PC-9 (cell line): ENCODE data around the gene IFT122. TPM values are rescaled to one million over a fixed set of nuclear protein-coding genes. Genes with fewer than 3 reads are reported as not detected.
"Not testable (repeated sequence)": the region's sequence is repeated elsewhere in the genome, so short reads cannot be mapped to it uniquely, and the experiment has no call there.

Experiments
- BruUV-seq: library from RNA; stranded (reverse); fragments of 400-500 nt; replicated peaks from 2 replicates; lab custom pipeline; 2021; lab: Mats Ljungman, UMichigan
- CTCF ChIA-PET: fragments of 300-600 bp; sonication (Branson Sonifier 250); formaldehyde crosslinking; loops from one replicate; lab custom pipeline; 2022; ENCODE audit warnings: antibody characterized with exemption; lab: Charles Lee
- POLR2A ChIA-PET: fragments of 300-600 bp; sonication (Branson Sonifier 250); formaldehyde crosslinking; loops from one replicate; lab custom pipeline; 2022; ENCODE audit warnings: antibody characterized with exemption; ENCODE audit not compliant: unreplicated experiment; lab: Charles Lee
- DNase-seq, 2 experiments: peaks; one replicate each; pipeline versions ENCODE4 v3.0.0 to v3.0.0-alpha.2; 2015 to 2022; ENCODE audit warnings: mixed read lengths in 1 of 2
- H2AFZ ChIP-seq: fragments of 200-600 bp; sonication (generic); 2 replicates; pipeline ENCODE4 v1.8.1; 2017; ENCODE audit warnings: antibody characterized with exemption
- H3F3A ChIP-seq: fragments of 200-600 bp; sonication (generic); 2 replicates; pipeline ENCODE4 v1.8.1; 2017; ENCODE audit warnings: antibody characterized with exemption, mild to moderate bottlenecking, low read depth; ENCODE audit not compliant: insufficient read depth
- H3K27ac ChIP-seq: fragments of 200-600 bp; sonication (generic); 2 replicates; pipeline ENCODE4 v1.6.1; 2016; ENCODE audit warnings: mixed run types
- H3K27me3 ChIP-seq: fragments of 200-600 bp; sonication (generic); 2 replicates; pipeline ENCODE4 v1.6.1; 2016; ENCODE audit warnings: low read depth, mixed run types; ENCODE audit not compliant: insufficient read depth
- H3K36me3 ChIP-seq: fragments of 200-600 bp; sonication (generic); 2 replicates; pipeline ENCODE4 v1.6.1; 2016; ENCODE audit warnings: low read depth, mixed run types
- H3K4me1 ChIP-seq: fragments of 200-600 bp; sonication (generic); replicated peaks from 2 replicates; pipeline ENCODE4 v1.6.1; 2016; ENCODE audit warnings: mixed run types; ENCODE audit not compliant: insufficient read depth
- H3K4me2 ChIP-seq: fragments of 200-600 bp; sonication (generic); 2 replicates; pipeline ENCODE4 v1.6.1; 2017; ENCODE audit warnings: mixed run types
- H3K4me3 ChIP-seq: fragments of 200-600 bp; sonication (generic); 2 replicates; pipeline ENCODE4 v1.6.1; 2016; ENCODE audit warnings: mixed run types
- H3K79me2 ChIP-seq: fragments of 200-600 bp; sonication (generic); 2 replicates; pipeline ENCODE4 v1.6.1; 2017; ENCODE audit warnings: low read depth, mixed run types
- H3K9me2 ChIP-seq: fragments of 200-600 bp; sonication (generic); 2 replicates; pipeline ENCODE4 v1.8.1; 2017; ENCODE audit warnings: mild to moderate bottlenecking; ENCODE audit not compliant: insufficient read depth
- H3K9me3 ChIP-seq: fragments of 200-600 bp; sonication (generic); 2 replicates; pipeline ENCODE4 v1.8.1; 2016; ENCODE audit warnings: low read depth; ENCODE audit not compliant: insufficient read depth
- H4K20me1 ChIP-seq: fragments of 200-600 bp; sonication (generic); 2 replicates; pipeline ENCODE4 v1.8.1; 2017; ENCODE audit not compliant: insufficient read depth
- CTCF ChIP-seq: fragments of 200-600 bp; sonication (generic); conservative IDR thresholded peaks from 2 replicates; pipeline ENCODE4 v1.6.1; 2017; ENCODE audit warnings: mixed run types, antibody characterized with exemption, mild to moderate bottlenecking, moderate library complexity
- EZH2 ChIP-seq: fragments of 200-600 bp; sonication (generic); IDR thresholded peaks from 2 replicates; pipeline ENCODE4 v1.8.0; 2017; ENCODE audit warnings: antibody characterized with exemption, low read depth
- intact Hi-C: fragments of 100-400 bp; cut with micrococcal nuclease; formaldehyde crosslinking; loops from one replicate; pipeline ENCODE4 v1.10.0; 2022; ENCODE audit not compliant: unreplicated experiment
- total RNA-seq: library from RNA; stranded (reverse); gene quantifications from 2 replicates; pipeline ENCODE4 v1.2.3, GENCODE V29; 2021

Gene IFT122
- total RNA-seq, 1 experiment from 2014 or later, result 55.6 TPM

DNA sequence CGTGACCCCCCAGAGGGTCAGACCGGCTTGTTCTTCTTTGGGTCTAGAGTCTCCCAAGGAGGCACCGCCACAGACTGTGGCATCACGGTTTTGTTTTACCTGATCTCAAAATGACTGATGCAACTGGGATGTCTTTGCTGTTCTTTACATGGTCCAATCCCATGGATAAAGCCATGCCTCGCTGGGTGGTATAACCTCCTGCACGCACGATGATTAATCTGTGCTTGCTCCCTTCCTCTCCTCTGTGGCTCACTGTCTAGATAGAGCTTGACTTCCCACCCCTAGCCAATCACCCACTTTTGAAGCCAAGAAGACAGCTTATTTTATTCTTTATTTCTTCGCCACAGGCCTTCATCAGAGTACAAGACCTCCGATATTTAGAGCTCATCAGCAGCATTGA, 51.8 kb downstream of the IFT122 start:
- ChIA-PET POLR2A (no interaction called here), CTCF (interaction anchor here (1.2 kb wide), 1 partner anchor 338 kb away, joined by 3 read pairs; no protein-coding TSS in a partner anchor)
- peaks cover 25% of the 10 kb centered on the region for H3F3A ChIP-seq

GRCh38 chr3:129492691-129493090, 52.7 kb downstream of the IFT122 start:
- CTCF ChIA-PET, result interaction anchor here (0.5 to 1.2 kb wide), 2 partner anchors 158 to 337 kb away, joined by 3 to 6 read pairs; no protein-coding TSS in a partner anchor
- POLR2A ChIA-PET, result interaction anchor here (0.7 kb wide), 1 partner anchor 133 kb away, joined by 12 read pairs; no protein-coding TSS in a partner anchor
- Histone ChIP-seq H3K9me2 (no peaks in the 10 kb centered on the region), H3K4me3 (no peak overlapping the region), H3F3A (peaks cover 16% of the 10 kb centered on the region), H3K27ac (no peak overlapping the region), H4K20me1 (no peaks in the 10 kb centered on the region), H2AFZ (no peak overlapping the region), H3K4me1 (peaks cover 49% of the 10 kb centered on the region), H3K9me3 (no peaks in the 10 kb centered on the region), H3K79me2 (no peaks in the 10 kb centered on the region), H3K4me2 (no peak overlapping the region), H3K36me3 (no peaks in the 10 kb centered on the region), H3K27me3 (no peaks in the 10 kb centered on the region)
- no peak for TF ChIP-seq CTCF
- no peak for TF ChIP-seq EZH2
- BruUV-seq, result no TSS peak
- DNase-seq, result no peak
- intact Hi-C loops, result loop anchor here (5.0 kb wide), 3 partner anchors 75 to 600 kb away; no protein-coding TSS in a partner anchor

More for the DNA sequence above, 51.8 kb downstream of the IFT122 start:
- no peak for DNase-seq
- Histone ChIP-seq H3K4me2 (no peak overlapping the region), H3K27me3 (no peaks in the 10 kb centered on the region), H3K4me1 (peaks cover 49% of the 10 kb centered on the region), H3K36me3 (no peaks in the 10 kb centered on the region), H4K20me1 (no peaks in the 10 kb centered on the region), H3K79me2 (no peaks in the 10 kb centered on the region), H3K27ac (no peak overlapping the region), H3K9me2 (no peaks in the 10 kb centered on the region), H2AFZ (no peak overlapping the region), H3K4me3 (no peak overlapping the region), H3K9me3 (no peaks in the 10 kb centered on the region)
- BruUV-seq, result no TSS peak
- intact Hi-C loops, result loop anchor here (5.0 kb wide), 3 partner anchors 76 to 601 kb away; no protein-coding TSS in a partner anchor
- TF ChIP-seq CTCF (no peak), EZH2 (no peak)

- Histone ChIP-seq H3K4me3 (no peak overlapping the region), H3K79me2 (no peaks in the 10 kb centered on the region), H3K4me1 (peaks cover 49% of the 10 kb centered on the region), H2AFZ (no peak overlapping the region), H3K27me3 (no peaks in the 10 kb centered on the region), H3K4me2 (no peak overlapping the region), H3K27ac (no peak overlapping the region), H3K36me3 (no peaks in the 10 kb centered on the region), H3K9me3 (no peaks in the 10 kb centered on the region), H3F3A (peaks cover 16% of the 10 kb centered on the region), H4K20me1 (no peaks in the 10 kb centered on the region), H3K9me2 (no peaks in the 10 kb centered on the region)
- no TSS peak for BruUV-seq
- DNase-seq, result no peak
- TF ChIP-seq EZH2 (no peak), CTCF (no peak)
- POLR2A ChIA-PET, result interaction anchor here (0.6 kb wide), 1 partner anchor 134 kb away, joined by 4 read pairs; no protein-coding TSS in a partner anchor
- CTCF ChIA-PET, result no interaction called here
- intact Hi-C loops, result loop anchor here (5.0 kb wide), 3 partner anchors 74 to 599 kb away; no protein-coding TSS in a partner anchor
Measured at GRCh38 chr3:129493206-129493605, 53.2 kb downstream of the IFT122 start.

DNA sequence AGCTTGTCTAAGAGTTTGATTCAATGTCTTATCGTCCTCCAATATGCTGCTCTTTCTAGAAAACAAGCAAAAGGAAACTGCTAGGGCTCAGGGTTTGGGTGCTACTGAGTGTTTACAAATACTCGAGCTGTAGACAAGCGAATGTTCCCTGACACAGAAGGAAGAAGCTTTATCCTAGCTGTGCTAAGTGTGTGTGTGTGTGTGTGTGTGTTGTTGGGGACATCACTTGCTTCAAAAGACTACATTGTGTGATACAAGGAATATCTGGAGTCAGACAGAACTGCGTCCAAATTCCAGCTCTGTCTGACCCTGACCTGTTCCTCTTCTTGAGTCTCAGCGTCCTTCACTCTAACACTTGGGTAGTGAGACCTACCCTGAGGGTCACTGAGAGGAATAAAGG, 54.5 kb downstream of the IFT122 start:
- H3K79me2 ChIP-seq, BruUV-seq, H2AFZ ChIP-seq, H3K36me3 ChIP-seq, CTCF ChIA-PET, H3K27me3 ChIP-seq, H3K4me3 ChIP-seq, DNase-seq, H4K20me1 ChIP-seq, H3K9me3 ChIP-seq, H3K9me2 ChIP-seq: not testable (repeated sequence)
- Histone ChIP-seq H3K4me2 (peak overlapping the region; percentile 65; the same call in 1 of the 2 replicates), H3K4me1 (peaks cover 60% of the 10 kb centered on the region), H3F3A (peaks cover 20% of the 10 kb centered on the region), H3K27ac (peak overlapping the region; percentile 72)
- POLR2A ChIA-PET, result interaction anchor here (0.6 kb wide), 1 partner anchor 67 kb away, joined by 3 read pairs; no protein-coding TSS in a partner anchor
- intact Hi-C loops, result loop anchor here (5.0 kb wide), 3 partner anchors 73 to 598 kb away; no protein-coding TSS in a partner anchor

DNA sequence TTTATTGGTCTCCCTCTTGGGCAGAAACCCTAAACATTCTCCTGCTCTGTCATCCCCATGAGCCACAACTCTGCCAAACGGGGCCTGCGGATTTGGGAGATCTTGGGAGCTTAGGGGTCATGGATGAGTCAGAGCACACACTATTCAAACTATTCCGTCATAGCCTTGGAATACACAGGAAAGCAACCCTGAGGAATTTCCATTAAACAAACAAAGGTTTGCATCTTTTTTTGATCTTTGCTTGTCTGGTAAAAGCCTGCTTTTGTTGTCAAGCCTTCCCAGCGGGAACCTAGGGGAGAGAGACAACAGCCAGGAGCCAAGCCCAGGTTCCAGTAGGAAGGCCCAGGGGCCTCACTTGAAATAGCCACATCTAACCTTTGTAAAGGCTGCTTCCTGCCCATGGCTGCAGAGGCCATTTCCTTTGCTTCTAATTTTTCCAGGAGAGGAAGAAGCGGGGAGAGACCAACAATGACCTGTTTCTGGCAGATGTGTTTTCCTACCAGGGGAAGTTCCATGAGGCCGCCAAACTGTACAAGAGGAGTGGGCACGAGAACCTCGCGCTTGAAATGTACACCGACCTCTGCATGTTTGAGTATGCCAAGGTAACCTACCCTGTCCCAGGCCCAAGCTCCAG, 55.1 kb downstream of the IFT122 start:
- Histone ChIP-seq H3F3A (peaks cover 20% of the 10 kb centered on the region), H3K4me1 (peaks cover 62% of the 10 kb centered on the region), H3K4me2 (peak overlapping the region; percentile 65), H3K27ac (peak overlapping the region; percentile 72)
- H3K9me3 ChIP-seq, CTCF ChIA-PET, H3K79me2 ChIP-seq, H2AFZ ChIP-seq, H3K4me3 ChIP-seq, H4K20me1 ChIP-seq, intact Hi-C loops, H3K27me3 ChIP-seq, BruUV-seq, H3K36me3 ChIP-seq, H3K9me2 ChIP-seq: not testable (repeated sequence)
- POLR2A ChIA-PET, result interaction anchor here (0.6 kb wide), 1 partner anchor 67 kb away, joined by 3 read pairs; no protein-coding TSS in a partner anchor
- DNase-seq, result peak; percentile 51 to 84
